Body of pancreas (tissue), 4 donors: ENCODE measurements around the gene TMEM123. TPM values are rescaled to one million over a fixed set of nuclear protein-coding genes. Genes with fewer than 3 reads are reported as not detected.

ENCODE experiments used
- ATAC-seq: fragments of 150-250 bp; one replicate; pipeline ENCODE4 v1.9.1; 2016
- DNase-seq, 4 donors: peaks; one replicate each; pipeline ENCODE4 v3.0.0-alpha.2; 2019
- H3K27ac ChIP-seq, 4 donors: fragments of 200-600 bp; sonication (generic); 1 replicate in 3 of 4; 2 replicates in 1 of 4; pipeline versions ENCODE4 v1.5.1 to v1.6.1; 2016 to 2019; ENCODE audit warnings: mild to moderate bottlenecking in 1 of 4, mixed read lengths in 1 of 4, moderate library complexity in 1 of 4
- H3K27me3 ChIP-seq, 2 donors: fragments of 200-600 bp; sonication (generic); one replicate each; pipeline ENCODE4 v1.6.0; 2016; ENCODE audit warnings: mild to moderate bottlenecking in 1 of 2
- H3K36me3 ChIP-seq, 2 donors: fragments of 200-600 bp; sonication (generic); replicated peaks in 1 of 2; 2 replicates each; pipeline ENCODE4 v1.5.1; 2016; ENCODE audit warnings: low read depth in 2 of 2; ENCODE audit not compliant: insufficient read depth in 1 of 2
- H3K4me1 ChIP-seq: fragments of 200-600 bp; sonication (generic); one replicate; pipeline ENCODE4 v1.6.0; 2016
- H3K4me3 ChIP-seq, 2 donors: fragments of 200-600 bp; sonication (generic); 1 replicate in 1 of 2; 2 replicates in 1 of 2; pipeline ENCODE4 v1.5.1; 2016 to 2019
- H3K9me3 ChIP-seq, 3 donors: fragments of 200-600 bp; sonication (generic); 1 replicate in 2 of 3; 2 replicates in 1 of 3; pipeline ENCODE4 v1.5.1; 2016
- CTCF ChIP-seq, 7 experiments: fragments of 450-650 bp in 4 of 7; fragments of 200-600 bp in 3 of 7; sonication (generic) in 3 of 7; IDR thresholded peaks; one replicate each; pipeline ENCODE4 v1.5.1; 2016 to 2019; ENCODE audit warnings: antibody characterized with exemption in 7 of 7
- POLR2A ChIP-seq, 3 donors: fragments of 450-650 bp; IDR thresholded peaks; one replicate each; pipeline ENCODE4 v1.6.1; 2016; ENCODE audit warnings: antibody characterized with exemption in 3 of 3, mild to moderate bottlenecking in 2 of 3
- WGBS, 2 donors: methylation state at CpG; one replicate each; pipeline ENCODE4 v1.1.5; 2017; 5-methylcytosine and 5-hydroxymethylcytosine counted together
- intact Hi-C: fragments of 100-400 bp; cut with DNase I; formaldehyde crosslinking; loops from one replicate; pipeline ENCODE4 v1.15.1; 2023
- total RNA-seq, 2 donors: library from RNA; depleted of rRNA; stranded (reverse); fragments of >200 nt; gene quantifications; one replicate each; pipeline ENCODE4 v1.1.0, GENCODE V29; 2016

Gene TMEM123
- total RNA-seq, 2 donors from 2014 or later: 40.2 to 82.5 TPM

GRCh38 chr11:102399189-102399588 is 53.4 kb downstream of the TMEM123 start:
- no peaks in the 10 kb centered on the region for H3K9me3 ChIP-seq
- H3K4me3 ChIP-seq: no peak overlapping the region
- DNase-seq: no peak
- peaks cover 4 to 6% of the 10 kb centered on the region in 2 donors for H3K36me3 ChIP-seq
- no peak for ATAC-seq
- intact Hi-C loops: loop anchor here (10.0 kb wide), 1 partner anchor 96 kb away; no protein-coding TSS in a partner anchor
- 94 to 98% methylated on average over 2 of the region's 2 CpGs for WGBS, 2 donors
- H3K27ac ChIP-seq: no peak overlapping the region
- H3K27me3 ChIP-seq: no peaks in the 10 kb centered on the region
- TF ChIP-seq CTCF (IDR thresholded peaks at IDR 0.05): no peak
- TF ChIP-seq POLR2A (IDR thresholded peaks at IDR 0.05): no peak
- H3K4me1 ChIP-seq: no peaks in the 10 kb centered on the region

- intact Hi-C loops: loop anchor here (10.0 kb wide), 1 partner anchor 97 kb away; no protein-coding TSS in a partner anchor
- no peaks in the 10 kb centered on the region for H3K9me3 ChIP-seq
- WGBS, 2 donors: 86 to 89% methylated on average over 2 of the region's 2 CpGs
- H3K27ac ChIP-seq: peak overlapping the region in 1 of 4 donors; percentile 19
- H3K4me3 ChIP-seq: no peak overlapping the region
- H3K4me1 ChIP-seq: no peaks in the 10 kb centered on the region
- DNase-seq: no peak
- TF ChIP-seq POLR2A (IDR thresholded peaks at IDR 0.05): no peak
- ATAC-seq: no peak
- H3K36me3 ChIP-seq: peaks cover 4 to 6% of the 10 kb centered on the region in 2 donors
- no peaks in the 10 kb centered on the region for H3K27me3 ChIP-seq
These were observed 54.3 kb downstream of the TMEM123 start for GRCh38 chr11:102398297-102398696.

- ATAC-seq: no peak
- Histone ChIP-seq H3K4me3 (no peak overlapping the region), H3K36me3 (peaks cover 4 to 6% of the 10 kb centered on the region in 2 donors)
These were observed 55.6 kb downstream of the TMEM123 start for GRCh38 chr11:102396708-102397563.

GRCh38 chr11:102395720-102396393 is 56.7 kb downstream of the TMEM123 start:
- no peaks in the 10 kb centered on the region for H3K4me1 ChIP-seq
- H3K4me3 ChIP-seq: no peak overlapping the region
- DNase-seq: no peak
- 85 to 89% methylated on average over 6 of the region's 6 CpGs for WGBS, 2 donors
- no peaks in the 10 kb centered on the region for H3K27me3 ChIP-seq
- peaks cover 4 to 6% of the 10 kb centered on the region in 2 donors for H3K36me3 ChIP-seq
- H3K27ac ChIP-seq: no peak overlapping the region
- ATAC-seq: no peak
- intact Hi-C loops: loop anchor here (10.0 kb wide), 1 partner anchor 99 kb away; no protein-coding TSS in a partner anchor
- H3K9me3 ChIP-seq: no peaks in the 10 kb centered on the region
- TF ChIP-seq CTCF (IDR thresholded peaks at IDR 0.05): no peak
- TF ChIP-seq POLR2A (IDR thresholded peaks at IDR 0.05): no peak

More at GRCh38 chr11:102396708-102397563, 55.6 kb downstream of the TMEM123 start:
- DNase-seq: no peak
- intact Hi-C loops: loop anchor here (10.0 kb wide), 1 partner anchor 98 kb away; no protein-coding TSS in a partner anchor
- 84 to 88% methylated on average over 4 of the region's 4 CpGs for whole genome bisulfite sequencing, 2 donors
- TF ChIP-seq CTCF (IDR thresholded peaks at IDR 0.05): no peak
- TF ChIP-seq POLR2A (IDR thresholded peaks at IDR 0.05): no peak
- Histone ChIP-seq H3K27ac (peak overlapping the region in 1 of 4 donors; percentile 18), H3K9me3 (no peaks in the 10 kb centered on the region), H3K4me1 (no peaks in the 10 kb centered on the region), H3K27me3 (no peaks in the 10 kb centered on the region)

GRCh38 chr11:102393272-102393730 is 59.3 kb downstream of the TMEM123 start:
- no peaks in the 10 kb centered on the region for H3K27me3 ChIP-seq
- WGBS, 2 donors: 83 to 96% methylated on average over 2 of the region's 2 CpGs
- H3K36me3 ChIP-seq: peaks cover 4 to 7% of the 10 kb centered on the region in 2 donors
- intact Hi-C loops: loop anchor here (10.0 kb wide), 1 partner anchor 102 kb away; no protein-coding TSS in a partner anchor
- H3K9me3 ChIP-seq: no peaks in the 10 kb centered on the region
- H3K4me1 ChIP-seq: peaks cover 4% of the 10 kb centered on the region
- DNase-seq: no peak
- TF ChIP-seq CTCF (IDR thresholded peaks at IDR 0.05) (no peak), POLR2A (IDR thresholded peaks at IDR 0.05) (no peak)
- no peak overlapping the region for H3K4me3 ChIP-seq
- ATAC-seq: no peak
- no peak overlapping the region for H3K27ac ChIP-seq
